D721Med (cell line): Measurements from ENCODE around the gene ADIRF.
"Not testable (repeated sequence)": the region's sequence is repeated elsewhere in the genome, so short reads cannot be mapped to it uniquely, and the experiment has no call there.

ENCODE experiments used
- DNase-seq: peaks from one replicate; pipeline ENCODE4 v3.0.0; 2011; ENCODE audit warnings: low spot score; ENCODE audit not compliant: insufficient read length
- FAIRE-seq: peaks from 2 replicates; lab custom pipeline; 2011; peaks lifted over from hg19 to GRCh38; lab: Jason Lieb, UNC
- TF ChIP-seq, protein P1 (sequence below): IDR thresholded peaks from 2 replicates; pipeline ENCODE4 v1.5.1; 2012; ENCODE audit warnings: mild to moderate bottlenecking, control low read depth; ENCODE audit not compliant: insufficient read depth; ENCODE audit errors: missing control alignments

The ADIRF gene

DNA sequence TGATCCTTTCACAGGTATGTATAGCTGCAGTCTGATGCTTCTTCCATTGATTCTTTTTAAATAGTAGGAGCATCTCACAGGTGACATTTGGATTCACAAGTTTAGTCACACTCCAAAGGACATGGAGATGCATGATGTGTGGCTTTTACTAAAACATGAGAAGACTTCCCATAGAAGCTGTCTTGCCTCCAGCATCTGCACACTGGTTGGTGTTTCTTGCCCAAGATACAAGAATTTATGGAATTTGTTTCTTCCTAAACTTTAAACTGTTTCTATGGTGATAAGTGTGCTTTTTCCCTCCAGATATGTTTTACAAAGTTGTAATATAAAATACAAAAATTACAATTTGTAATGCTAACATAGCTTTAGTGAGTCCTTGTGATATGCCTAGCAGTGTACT, 24.2 kb downstream of the ADIRF start:
- TF ChIP-seq, protein P1, sequence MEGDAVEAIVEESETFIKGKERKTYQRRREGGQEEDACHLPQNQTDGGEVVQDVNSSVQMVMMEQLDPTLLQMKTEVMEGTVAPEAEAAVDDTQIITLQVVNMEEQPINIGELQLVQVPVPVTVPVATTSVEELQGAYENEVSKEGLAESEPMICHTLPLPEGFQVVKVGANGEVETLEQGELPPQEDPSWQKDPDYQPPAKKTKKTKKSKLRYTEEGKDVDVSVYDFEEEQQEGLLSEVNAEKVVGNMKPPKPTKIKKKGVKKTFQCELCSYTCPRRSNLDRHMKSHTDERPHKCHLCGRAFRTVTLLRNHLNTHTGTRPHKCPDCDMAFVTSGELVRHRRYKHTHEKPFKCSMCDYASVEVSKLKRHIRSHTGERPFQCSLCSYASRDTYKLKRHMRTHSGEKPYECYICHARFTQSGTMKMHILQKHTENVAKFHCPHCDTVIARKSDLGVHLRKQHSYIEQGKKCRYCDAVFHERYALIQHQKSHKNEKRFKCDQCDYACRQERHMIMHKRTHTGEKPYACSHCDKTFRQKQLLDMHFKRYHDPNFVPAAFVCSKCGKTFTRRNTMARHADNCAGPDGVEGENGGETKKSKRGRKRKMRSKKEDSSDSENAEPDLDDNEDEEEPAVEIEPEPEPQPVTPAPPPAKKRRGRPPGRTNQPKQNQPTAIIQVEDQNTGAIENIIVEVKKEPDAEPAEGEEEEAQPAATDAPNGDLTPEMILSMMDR: no peak
- DNase-seq (no peak), FAIRE-seq (no peak)

DNA sequence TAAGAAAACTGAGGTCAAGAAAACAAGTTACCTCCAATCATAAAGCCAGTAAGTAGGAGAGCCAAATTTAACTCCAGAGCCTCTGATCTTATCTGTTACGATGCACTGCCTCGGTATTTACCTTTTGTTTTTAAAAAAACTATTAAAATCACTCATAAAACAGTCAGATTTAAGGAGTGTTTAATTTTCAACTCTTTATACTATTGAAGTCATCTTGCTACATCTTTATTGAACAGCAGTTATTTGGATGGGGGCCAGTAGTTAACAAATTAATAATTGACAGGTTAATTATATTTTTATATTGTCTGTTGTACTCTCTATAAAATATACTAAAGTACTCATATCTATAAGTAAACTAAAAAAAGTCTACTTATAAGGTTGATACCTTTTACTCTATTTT, 24.6 kb downstream of the ADIRF start:
- no peak for DNase-seq
- FAIRE-seq: no peak
- TF ChIP-seq, protein P1: no peak

DNA sequence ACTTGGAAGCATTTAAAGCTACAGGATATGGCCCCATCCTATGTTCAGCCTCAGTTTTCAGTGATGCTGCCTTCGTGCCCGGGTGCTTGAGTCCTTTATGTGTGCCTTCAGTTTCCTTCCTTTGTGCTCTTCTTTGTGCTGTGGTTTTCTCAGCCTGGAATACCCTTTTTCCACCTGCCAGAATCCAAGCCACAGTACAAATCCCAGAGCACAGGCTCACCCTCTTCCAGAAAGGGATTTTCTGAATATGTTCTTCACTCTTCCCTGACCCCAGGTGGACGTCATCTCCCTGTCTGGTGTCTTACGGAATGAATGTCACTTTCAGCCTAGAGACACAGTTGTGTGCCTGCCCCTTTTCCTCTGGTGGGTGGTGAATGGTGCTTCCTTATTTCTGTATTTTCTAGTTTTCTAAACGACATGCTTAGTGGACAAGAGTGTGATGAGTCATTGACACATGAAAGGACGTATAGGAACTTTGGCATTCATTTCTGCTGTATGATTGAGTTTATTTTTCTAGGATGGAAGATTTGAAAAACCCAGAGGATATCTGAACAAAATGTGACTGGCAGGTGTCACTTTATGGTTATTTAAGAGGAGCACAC, 31.6 kb downstream of the ADIRF start:
- not testable (repeated sequence) for FAIRE-seq, DNase-seq

DNA sequence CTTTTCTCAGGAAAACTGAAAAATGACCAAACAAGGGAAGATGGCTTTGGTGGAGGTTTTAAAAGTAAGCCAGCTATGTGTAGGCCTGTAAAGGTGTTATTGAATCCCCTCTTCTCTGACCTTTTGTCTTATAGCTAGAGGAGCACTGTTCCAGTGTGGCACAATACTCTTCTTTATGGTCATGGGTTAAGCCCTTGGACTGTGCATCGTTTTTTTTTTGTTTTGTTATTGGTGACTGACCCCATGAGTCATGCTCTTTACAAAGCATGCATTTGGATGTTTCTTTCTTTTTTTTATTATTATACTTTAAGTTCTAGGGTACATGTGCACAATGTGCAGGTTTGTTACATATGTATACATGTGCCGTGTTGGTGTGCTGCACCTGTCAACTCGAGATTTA, 32.2 kb downstream of the ADIRF start:
- DNase-seq (no peak), FAIRE-seq (no peak)
- TF ChIP-seq, protein P1: no peak

DNA sequence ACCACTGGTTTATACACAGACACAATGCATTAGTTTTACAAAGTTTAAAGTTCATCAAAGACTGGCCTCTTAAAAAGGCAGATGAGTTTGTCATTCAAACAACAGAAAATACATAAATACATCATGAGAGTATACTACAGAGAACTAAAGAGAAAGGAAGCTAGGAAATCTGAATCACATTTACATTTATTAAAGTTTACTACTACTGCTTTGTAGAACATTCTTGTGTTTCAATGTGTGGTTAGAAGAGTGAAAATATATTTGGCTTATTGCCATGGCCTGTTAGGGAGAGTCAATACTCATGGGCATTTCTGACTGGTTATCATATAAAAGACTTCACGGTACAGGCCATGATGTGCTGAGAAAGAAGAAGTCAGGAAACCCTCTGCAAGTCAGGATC, 38.8 kb downstream of the ADIRF start:
- not testable (repeated sequence) for DNase-seq, FAIRE-seq

DNA sequence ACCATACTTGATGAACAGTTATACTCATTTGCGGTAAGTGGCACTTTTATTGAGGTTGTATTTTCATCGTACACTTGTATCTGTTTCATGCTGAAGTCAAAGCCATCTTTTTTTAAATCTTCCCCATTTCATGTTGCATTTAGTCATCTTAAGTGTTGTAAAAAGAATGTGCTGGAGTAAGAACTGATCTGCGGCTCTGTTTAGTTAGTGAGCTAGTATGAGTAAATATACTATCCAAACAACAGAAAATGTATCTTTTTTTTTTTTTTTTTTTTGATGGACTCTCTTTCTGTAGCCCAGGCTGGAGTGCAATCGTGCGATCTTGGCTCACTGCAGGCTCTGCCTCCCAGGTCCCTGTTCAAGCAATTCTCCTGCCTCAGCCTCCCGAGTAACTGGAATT, 39.4 kb downstream of the ADIRF start:
- DNase-seq, FAIRE-seq: not testable (repeated sequence)

DNA sequence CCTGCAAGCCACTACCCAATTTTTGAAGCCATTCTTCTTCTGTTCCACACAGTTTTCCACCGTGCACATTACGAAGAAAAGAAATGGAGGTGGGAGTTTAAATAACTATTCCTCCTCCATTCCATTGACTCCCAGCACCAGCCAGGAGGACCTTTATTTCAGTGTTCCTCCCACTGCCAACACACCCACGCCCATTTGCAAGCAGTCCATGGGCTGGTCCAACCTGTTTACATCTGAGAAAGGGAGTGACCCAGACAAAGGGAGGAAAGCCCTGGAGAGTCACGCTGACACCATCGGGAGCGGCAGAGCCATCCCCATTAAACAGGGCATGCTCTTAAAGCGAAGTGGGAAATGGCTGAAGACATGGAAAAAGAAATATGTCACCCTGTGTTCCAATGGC, 40.0 kb downstream of the ADIRF start:
- DNase-seq, FAIRE-seq: not testable (repeated sequence)

DNA sequence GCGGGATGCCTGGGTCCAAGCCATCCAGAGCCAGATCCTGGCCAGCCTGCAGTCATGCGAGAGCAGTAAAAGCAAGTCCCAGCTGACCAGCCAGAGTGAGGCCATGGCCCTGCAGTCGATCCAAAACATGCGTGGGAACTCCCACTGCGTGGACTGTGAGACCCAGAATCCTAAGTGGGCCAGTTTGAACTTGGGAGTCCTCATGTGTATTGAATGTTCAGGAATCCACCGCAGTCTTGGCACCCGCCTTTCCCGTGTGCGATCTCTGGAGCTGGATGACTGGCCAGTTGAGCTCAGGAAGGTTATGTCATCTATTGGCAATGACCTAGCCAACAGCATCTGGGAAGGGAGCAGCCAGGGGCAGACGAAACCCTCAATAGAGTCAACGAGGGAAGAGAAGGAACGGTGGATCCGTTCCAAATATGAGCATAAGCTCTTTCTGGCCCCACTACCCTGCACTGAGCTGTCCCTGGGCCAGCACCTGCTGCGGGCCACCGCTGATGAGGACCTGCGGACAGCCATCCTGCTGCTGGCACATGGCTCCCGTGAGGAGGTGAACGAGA, 40.9 kb downstream of the ADIRF start:
- FAIRE-seq, DNase-seq: not testable (repeated sequence)

DNA sequence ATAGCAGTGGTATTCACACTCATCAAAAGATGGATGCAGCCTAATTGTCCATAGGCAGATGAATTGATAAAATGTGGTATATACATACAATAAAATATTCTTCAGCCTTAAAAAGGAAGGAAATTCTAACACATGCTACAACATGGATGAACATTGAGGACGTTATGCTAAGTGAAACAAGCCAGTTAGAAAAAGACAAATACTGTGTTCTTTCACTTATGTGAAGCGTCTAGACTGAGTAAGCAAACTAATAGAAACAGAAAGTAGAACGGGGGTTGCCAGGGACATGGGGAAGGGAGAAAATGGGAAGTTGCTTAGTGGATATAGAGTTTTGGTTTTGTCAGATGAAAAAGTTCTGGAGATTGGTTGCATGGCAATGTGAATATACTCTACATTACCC, 45.2 kb downstream of the ADIRF start:
- not testable (repeated sequence) for DNase-seq, FAIRE-seq

DNA sequence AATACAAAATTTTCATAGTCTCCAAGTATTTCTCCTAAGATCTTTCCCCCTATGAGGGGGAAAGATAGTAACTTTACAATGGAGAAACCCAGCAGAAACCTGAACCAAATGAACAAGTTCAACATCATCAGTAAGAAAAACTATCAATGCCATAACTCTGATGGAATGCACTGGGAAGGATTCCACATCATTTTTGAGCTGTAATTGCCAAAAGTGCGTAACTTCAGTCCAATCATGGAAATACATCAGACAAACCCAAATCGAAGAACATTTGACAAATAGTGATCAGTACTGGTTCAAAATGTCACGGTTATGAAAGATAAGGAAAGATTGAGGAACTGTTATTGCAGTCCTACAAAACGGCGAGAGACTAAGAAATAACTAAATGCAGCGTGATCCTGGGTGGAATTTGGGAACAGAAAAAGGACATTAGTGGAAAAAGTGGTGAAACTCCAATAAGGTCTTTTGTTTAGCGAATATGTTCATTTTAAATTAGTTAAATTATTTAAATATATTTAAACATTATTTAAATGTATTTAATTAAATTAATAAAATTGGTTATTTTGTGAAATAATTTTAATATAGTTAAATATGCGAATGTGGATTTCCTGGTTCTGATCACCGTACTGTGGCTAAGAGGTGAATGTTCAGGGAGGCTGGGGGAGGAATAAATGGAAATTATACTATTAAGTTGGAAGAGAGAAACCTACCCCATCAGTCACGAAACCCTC, 46.9 kb downstream of the ADIRF start:
- not testable (repeated sequence) for DNase-seq, FAIRE-seq

DNA sequence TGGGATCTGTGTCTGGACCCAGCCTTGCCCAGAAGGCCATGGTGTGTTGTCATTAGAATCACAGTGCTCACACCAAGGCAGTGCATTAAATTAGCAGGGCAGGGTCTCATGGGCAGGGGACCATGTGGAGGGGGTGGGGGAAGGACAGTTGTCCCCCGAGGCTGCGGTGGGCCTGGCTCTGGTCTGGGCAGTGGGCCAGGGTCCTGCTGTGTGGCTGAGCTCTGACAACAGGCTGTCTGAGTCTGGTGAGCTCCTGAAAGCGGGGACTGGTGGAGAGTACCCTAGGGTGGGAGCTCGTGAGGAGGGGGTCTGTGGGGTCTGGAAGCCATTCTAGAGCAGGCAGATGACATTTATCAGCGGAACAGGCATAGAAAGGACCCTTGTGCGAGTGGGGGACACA, 49.8 kb downstream of the ADIRF start:
- not testable (repeated sequence) for FAIRE-seq, DNase-seq

DNA sequence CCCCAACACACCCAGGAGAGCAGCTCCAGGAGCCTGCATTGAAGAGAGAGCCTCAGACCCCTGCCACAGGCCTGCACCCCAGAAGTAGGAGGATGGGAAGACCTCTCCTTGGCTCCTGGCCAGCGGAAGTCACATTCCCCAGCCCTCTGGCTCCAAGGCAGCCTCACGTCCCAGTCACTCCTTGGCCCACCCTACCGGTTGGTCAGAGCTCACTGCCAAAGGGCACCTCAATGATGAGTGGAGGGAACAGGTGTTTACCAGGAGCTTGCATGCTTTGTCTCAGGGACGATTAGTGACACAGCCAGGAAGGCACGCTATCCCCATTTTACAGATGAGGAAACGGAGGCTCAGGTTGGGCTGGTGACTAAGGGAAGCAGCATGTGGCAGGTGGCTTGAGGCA, 50.8 kb downstream of the ADIRF start:
- not testable (repeated sequence) for FAIRE-seq, DNase-seq

DNA sequence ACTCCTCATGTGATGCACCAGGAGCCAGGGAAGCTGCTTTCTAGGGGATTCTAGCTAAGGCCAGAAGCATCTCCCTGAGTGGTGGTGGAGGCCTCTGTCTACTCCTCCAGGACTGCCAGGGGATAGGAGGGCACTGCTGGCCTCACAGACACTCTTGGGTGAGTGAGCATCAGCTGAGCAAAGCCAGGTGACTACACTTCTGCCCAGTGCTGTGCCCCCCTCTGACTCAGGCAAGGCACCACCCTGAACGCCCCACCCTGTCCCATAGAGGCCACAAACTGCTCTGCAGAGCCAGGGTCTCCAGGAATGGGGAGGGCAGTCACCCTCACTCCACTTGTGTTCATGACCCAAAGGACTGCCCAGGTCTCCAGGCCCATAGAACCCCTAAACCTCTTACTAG, 51.2 kb downstream of the ADIRF start:
- not testable (repeated sequence) for DNase-seq, FAIRE-seq

DNA sequence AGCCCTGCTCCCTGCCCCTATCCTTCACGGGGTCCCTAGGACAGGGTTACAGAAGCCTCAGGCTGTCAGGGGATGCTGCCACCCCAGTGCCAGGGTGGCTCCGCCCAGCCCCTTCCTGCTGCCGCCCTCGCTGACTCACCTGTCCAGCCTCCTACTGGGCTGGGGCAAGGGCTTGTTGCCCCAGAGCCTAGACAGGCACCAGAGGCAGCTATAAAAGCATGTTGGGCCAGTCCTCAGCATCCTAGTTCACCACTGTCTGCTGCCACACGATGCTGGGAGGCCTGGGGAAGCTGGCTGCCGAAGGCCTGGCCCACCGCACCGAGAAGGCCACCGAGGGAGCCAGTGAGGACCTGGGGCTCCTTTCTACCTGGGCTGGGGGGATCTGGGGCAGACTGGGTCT, 51.8 kb downstream of the ADIRF start, which contains the start of gene FAM25A:
Gene FAM25A, plus strand, starts transcription at position 239 of the 400 bp plus-strand sequence. Its CDS starts 31 bp downstream, at position 270.
- FAIRE-seq, DNase-seq: not testable (repeated sequence)
